BLaER1 (cell line): ENCODE measurements around the gene ARHGEF16.
A peak's percentile ranks its signal among the peaks of the same experiment; 100 is the strongest.

Source experiments
- H3K27ac ChIP-seq: shearing (Covaris generic); formaldehyde crosslinking; 2 replicates; pipeline ENCODE4 v1.8.1; 2022
- H3K27me3 ChIP-seq: shearing (Covaris generic); formaldehyde crosslinking; 2 replicates; pipeline ENCODE4 v1.8.1; 2022
- H3K36me3 ChIP-seq: shearing (Covaris generic); formaldehyde crosslinking; 2 replicates; pipeline ENCODE4 v1.8.1; 2022
- H3K4me1 ChIP-seq: shearing (Covaris generic); formaldehyde crosslinking; 2 replicates; pipeline ENCODE4 v1.8.1; 2022
- H3K4me2 ChIP-seq: shearing (Covaris generic); formaldehyde crosslinking; 2 replicates; pipeline ENCODE4 v1.8.1; 2022
- H3K4me3 ChIP-seq: shearing (Covaris generic); formaldehyde crosslinking; 2 replicates; pipeline ENCODE4 v1.8.1; 2022
- H3K9ac ChIP-seq: shearing (Covaris generic); formaldehyde crosslinking; 2 replicates; pipeline ENCODE4 v1.8.1; 2022
- H3K9me3 ChIP-seq: shearing (Covaris generic); formaldehyde crosslinking; 2 replicates; pipeline ENCODE4 v1.8.1; 2022
- H4K20me1 ChIP-seq: shearing (Covaris generic); formaldehyde crosslinking; 2 replicates; pipeline ENCODE4 v1.8.1; 2022
- Cebpa-rat ChIP-seq: shearing (Covaris generic); IDR thresholded peaks from 2 replicates; pipeline ENCODE4 v1.8.1; 2022

The ARHGEF16 gene

DNA sequence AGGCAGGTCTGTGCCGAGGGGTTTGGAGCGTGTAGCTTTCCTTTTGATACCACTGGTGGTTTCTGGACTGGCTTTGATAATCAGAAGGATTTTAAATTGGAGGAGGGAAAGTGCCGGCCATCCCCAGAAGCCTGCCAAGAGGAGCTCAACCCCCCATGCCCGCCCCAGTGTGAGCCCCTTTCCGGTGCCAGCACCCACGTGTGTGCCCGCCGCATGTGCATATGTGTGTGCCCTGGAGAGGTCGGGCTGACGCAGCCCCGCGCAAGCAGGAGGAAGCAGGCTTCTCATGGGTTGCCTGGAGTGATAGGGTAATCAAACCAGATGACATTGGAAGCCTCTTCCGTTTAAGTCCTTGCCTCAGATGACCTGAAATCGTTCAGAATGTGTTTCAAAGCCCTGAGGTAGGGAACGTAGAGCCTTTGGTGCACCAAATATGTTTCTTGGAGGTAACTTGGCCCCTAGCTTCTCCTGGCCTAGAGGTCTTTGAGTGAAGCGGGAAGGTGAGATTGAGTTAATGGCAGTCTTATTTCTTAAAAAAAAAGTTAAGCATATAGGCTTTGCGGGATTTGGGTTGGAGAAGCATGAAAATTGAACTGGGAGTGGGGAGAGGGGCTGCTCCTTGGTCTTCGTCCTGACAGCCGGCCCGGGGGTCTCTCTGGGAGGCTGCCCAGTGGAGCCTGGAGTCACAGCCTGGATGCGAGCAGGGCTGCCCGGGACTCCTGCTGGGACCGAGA, 34.1 kb upstream of the ARHGEF16 start:
- H3K4me3 ChIP-seq = no peak overlapping the region
- H3K36me3 ChIP-seq = no peaks in the 10 kb centered on the region
- peaks cover 17% of the 10 kb centered on the region for H3K9me3 ChIP-seq
- peaks cover 69% of the 10 kb centered on the region for H3K27me3 ChIP-seq
- peaks cover 34% of the 10 kb centered on the region for H3K4me1 ChIP-seq
- TF ChIP-seq Cebpa-rat = no peak
- H3K9ac ChIP-seq = no peak overlapping the region
- peaks cover 25% of the 10 kb centered on the region; the same call in 1 of the 2 replicates for H4K20me1 ChIP-seq
- H3K4me2 ChIP-seq = no peak overlapping the region
- H3K27ac ChIP-seq = no peak overlapping the region

DNA sequence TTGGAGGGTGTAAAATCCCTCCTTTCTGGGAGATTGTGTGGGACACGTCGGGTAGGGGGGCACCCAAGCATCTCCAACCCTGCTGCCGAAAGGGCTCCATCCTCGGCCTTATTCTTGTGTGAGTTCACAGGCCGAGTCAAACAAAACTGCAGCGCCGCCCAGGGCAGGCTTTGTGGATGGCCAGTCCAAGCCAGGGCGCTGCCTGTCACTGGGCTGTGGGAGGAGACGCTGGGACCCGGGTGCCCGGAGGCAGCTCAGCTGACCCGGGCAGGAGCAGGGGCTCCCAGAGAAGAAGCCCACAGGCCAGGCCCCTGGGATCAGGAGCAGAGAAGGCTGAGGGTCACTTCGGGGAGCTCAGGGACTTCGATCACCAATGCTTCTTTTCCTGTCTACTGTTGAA, 31.8 kb upstream of the ARHGEF16 start:
- H3K4me1 ChIP-seq = peaks cover 28% of the 10 kb centered on the region
- no peak for TF ChIP-seq Cebpa-rat
- H4K20me1 ChIP-seq = peaks cover 25% of the 10 kb centered on the region; the same call in 1 of the 2 replicates
- H3K9ac ChIP-seq = 0 out of 2 replicates have a peak overlapping the region, but pooled peaks have one; percentile 19
- peak overlapping the region; percentile 69 for H3K4me2 ChIP-seq
- H3K36me3 ChIP-seq = no peaks in the 10 kb centered on the region
- 0 out of 2 replicates have a peak, but pooled peaks cover under 1% of the 10 kb centered on the region for H3K9me3 ChIP-seq
- no peak overlapping the region for H3K4me3 ChIP-seq
- peaks cover 60% of the 10 kb centered on the region for H3K27me3 ChIP-seq
- H3K27ac ChIP-seq = no peak overlapping the region

- Histone ChIP-seq H3K9ac (0 out of 2 replicates have a peak overlapping the region, but pooled peaks have one; percentile 19), H3K4me1 (peaks cover 28% of the 10 kb centered on the region), H3K27ac (no peak overlapping the region), H3K4me2 (peak overlapping the region; percentile 69), H3K36me3 (no peaks in the 10 kb centered on the region), H3K9me3 (no peaks in the 10 kb centered on the region), H4K20me1 (peaks cover 25% of the 10 kb centered on the region; the same call in 1 of the 2 replicates), H3K27me3 (peaks cover 60% of the 10 kb centered on the region), H3K4me3 (no peak overlapping the region)
- no peak for TF ChIP-seq Cebpa-rat
Measured at GRCh38 chr1:3423245-3423829, 31.1 kb upstream of the ARHGEF16 start.

DNA sequence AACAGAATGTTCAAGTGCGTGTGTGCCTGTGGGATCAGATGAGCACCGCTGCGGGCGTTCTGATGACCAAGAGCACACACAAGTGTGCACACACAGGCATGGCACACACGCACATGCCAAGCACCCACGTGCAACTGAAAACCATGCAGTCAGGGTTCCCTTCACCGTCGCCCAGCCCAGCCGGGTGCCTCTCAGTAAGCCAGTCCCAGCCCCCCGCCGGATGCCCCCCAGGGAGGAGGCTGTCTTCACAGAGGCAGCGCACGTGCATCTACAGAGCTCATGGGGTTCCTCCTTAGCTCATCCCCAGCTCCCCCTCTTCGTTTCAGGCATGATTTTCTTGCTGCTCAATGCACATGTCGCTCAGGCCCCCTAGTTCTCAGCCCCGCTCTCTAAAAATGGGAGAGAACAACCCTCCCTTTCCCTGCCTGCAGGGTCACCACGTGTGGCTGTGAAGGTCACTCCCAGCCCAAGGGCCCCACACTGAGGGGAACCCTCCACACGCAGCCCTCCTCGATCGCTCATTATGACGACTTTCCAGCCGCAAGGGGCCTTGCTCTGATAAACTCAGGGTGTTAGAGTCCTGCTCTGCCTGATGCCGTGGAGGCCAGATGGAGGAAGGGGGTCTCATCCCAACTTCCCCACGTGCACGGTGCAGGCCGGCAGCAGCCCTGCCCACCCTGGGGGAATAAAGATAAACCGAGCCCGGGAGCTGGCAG, 30.4 kb upstream of the ARHGEF16 start:
- Histone ChIP-seq H3K27me3 (peaks cover 54% of the 10 kb centered on the region), H3K4me2 (peak overlapping the region; percentile 69)
- no peak for TF ChIP-seq Cebpa-rat

DNA sequence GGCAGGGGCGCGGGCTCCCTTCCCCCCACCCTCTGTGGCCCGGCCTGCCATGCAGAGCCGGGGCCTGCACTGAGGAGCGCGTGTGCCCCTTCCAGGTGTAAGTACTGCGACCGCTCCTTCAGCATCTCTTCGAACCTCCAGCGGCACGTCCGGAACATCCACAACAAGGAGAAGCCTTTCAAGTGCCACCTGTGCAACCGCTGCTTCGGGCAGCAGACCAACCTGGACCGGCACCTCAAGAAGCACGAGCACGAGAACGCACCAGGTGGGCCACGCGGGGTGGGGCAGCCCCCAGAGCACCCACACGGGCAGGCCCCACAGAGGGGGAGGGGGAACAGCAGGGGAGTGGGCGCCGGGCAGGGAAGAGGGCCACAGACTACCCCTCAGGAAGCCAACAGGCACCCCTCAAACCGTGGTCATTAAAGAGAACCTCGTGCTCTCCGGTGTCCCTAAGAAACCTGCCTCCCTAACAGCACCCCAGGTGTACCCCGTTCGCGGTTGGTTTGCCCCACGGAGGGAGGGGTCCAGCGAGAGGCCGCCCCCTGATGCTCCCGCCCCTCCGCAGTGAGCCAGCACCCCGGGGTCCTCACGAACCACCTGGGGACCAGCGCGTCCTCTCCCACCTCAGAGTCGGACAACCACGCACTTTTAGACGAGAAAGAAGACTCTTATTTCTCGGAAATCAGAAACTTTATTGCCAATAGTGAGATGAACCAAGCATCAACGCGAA, 28.8 kb upstream of the ARHGEF16 start:
- TF ChIP-seq Cebpa-rat = no peak
- peaks cover 15% of the 10 kb centered on the region; the same call in 1 of the 2 replicates for H4K20me1 ChIP-seq
- peak overlapping the region; percentile 69; the same call in 1 of the 2 replicates for H3K4me2 ChIP-seq
- H3K27ac ChIP-seq = no peak overlapping the region
- H3K27me3 ChIP-seq = peaks cover 38% of the 10 kb centered on the region
- H3K9ac ChIP-seq = no peak overlapping the region
- H3K36me3 ChIP-seq = no peaks in the 10 kb centered on the region
- H3K4me3 ChIP-seq = no peak overlapping the region
- peaks cover 28% of the 10 kb centered on the region for H3K4me1 ChIP-seq
- no peaks in the 10 kb centered on the region for H3K9me3 ChIP-seq

More for the DNA sequence above, 30.4 kb upstream of the ARHGEF16 start:
- H3K4me3 ChIP-seq = no peak overlapping the region
- H3K9me3 ChIP-seq = no peaks in the 10 kb centered on the region
- H3K27ac ChIP-seq = no peak overlapping the region
- H3K9ac ChIP-seq = no peak overlapping the region
- no peaks in the 10 kb centered on the region for H3K36me3 ChIP-seq
- peaks cover 28% of the 10 kb centered on the region for H3K4me1 ChIP-seq
- H4K20me1 ChIP-seq = peaks cover 22% of the 10 kb centered on the region; the same call in 1 of the 2 replicates

DNA sequence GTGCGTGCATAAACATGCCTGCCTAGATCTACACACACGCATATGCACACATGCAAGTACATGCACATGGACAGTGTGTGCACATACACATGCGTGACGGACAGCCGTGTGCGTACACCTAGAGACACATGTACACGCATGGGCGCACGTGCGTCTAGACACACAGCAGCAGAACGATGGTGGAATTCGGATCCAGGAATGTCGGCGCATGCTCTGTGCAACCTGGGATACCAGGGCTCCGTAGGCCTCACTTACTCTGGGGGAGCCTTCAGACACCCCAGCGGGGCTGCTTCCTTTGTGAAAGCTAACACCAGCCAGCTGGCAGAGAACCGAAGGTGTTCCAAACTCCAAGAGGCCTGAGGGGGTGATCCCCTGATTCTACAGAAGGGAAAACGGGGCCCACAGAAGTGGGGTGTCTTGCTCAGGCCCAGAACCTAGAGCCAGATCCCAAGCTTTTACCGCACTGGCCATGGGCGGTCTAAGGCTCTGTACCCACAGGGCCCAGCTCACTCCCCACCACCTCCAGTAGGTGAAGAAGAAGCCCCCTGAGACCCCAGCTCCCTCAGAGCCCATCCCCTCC, 27.4 kb upstream of the ARHGEF16 start:
- Histone ChIP-seq H3K36me3 (no peaks in the 10 kb centered on the region), H3K4me1 (peaks cover 28% of the 10 kb centered on the region), H3K9me3 (no peaks in the 10 kb centered on the region), H3K27me3 (peaks cover 24% of the 10 kb centered on the region), H3K9ac (no peak overlapping the region), H3K4me2 (no peak overlapping the region), H3K27ac (no peak overlapping the region), H4K20me1 (peaks cover 3% of the 10 kb centered on the region; the same call in 1 of the 2 replicates), H3K4me3 (no peak overlapping the region)
- TF ChIP-seq Cebpa-rat = no peak

- Histone ChIP-seq H3K4me3 (no peak overlapping the region), H3K9ac (no peak overlapping the region), H3K4me1 (peaks cover 24% of the 10 kb centered on the region), H4K20me1 (no peaks in the 10 kb centered on the region; the same call in 1 of the 2 replicates), H3K27ac (no peak overlapping the region), H3K9me3 (no peaks in the 10 kb centered on the region), H3K27me3 (peaks cover 15% of the 10 kb centered on the region), H3K36me3 (no peaks in the 10 kb centered on the region), H3K4me2 (no peak overlapping the region)
- TF ChIP-seq Cebpa-rat = no peak
Measured at GRCh38 chr1:3427711-3428704, 26.5 kb upstream of the ARHGEF16 start.

- no peak for TF ChIP-seq Cebpa-rat
- H3K4me1 ChIP-seq = peaks cover 15% of the 10 kb centered on the region
- H3K27me3 ChIP-seq = peaks cover 12% of the 10 kb centered on the region; the same call in 1 of the 2 replicates
- no peaks in the 10 kb centered on the region; the same call in 1 of the 2 replicates for H4K20me1 ChIP-seq
- no peaks in the 10 kb centered on the region for H3K36me3 ChIP-seq
- H3K27ac ChIP-seq = no peak overlapping the region
- no peaks in the 10 kb centered on the region for H3K9me3 ChIP-seq
- H3K9ac ChIP-seq = no peak overlapping the region
- H3K4me3 ChIP-seq = no peak overlapping the region
- no peak overlapping the region for H3K4me2 ChIP-seq
Measured at GRCh38 chr1:3428899-3429298, 25.6 kb upstream of the ARHGEF16 start.
